T-helper 2 cell treated with Interferon-gamma antibody and Interleukin-4, amounts not matched to agents 5 μg/mL and 100 μg/mL, for 36 hours (primary cell): Measurements from ENCODE around the gene APPL1.
"Not testable (repeated sequence)": the region's sequence is repeated elsewhere in the genome, so short reads cannot be mapped to it uniquely, and the experiment has no call there.

Experiments
- DNase-seq: peaks from one replicate; pipeline ENCODE4 v3.0.0; 2021; ENCODE audit warnings: low spot score
- H3K27ac Mint-ChIP-seq: one replicate; pipeline ENCODE4 v1.8.0; 2021; ENCODE audit warnings: mild to moderate bottlenecking, mixed read lengths
- H3K27me3 Mint-ChIP-seq: one replicate; pipeline ENCODE4 v1.8.0; 2021; ENCODE audit warnings: low read depth, mixed read lengths
- H3K36me3 Mint-ChIP-seq: one replicate; pipeline ENCODE4 v1.8.0; 2021; ENCODE audit warnings: low read depth, mixed read lengths
- H3K4me1 Mint-ChIP-seq: one replicate; pipeline ENCODE4 v1.8.0; 2021; ENCODE audit warnings: low read depth, mixed read lengths
- H3K4me3 Mint-ChIP-seq: one replicate; pipeline ENCODE4 v1.8.0; 2022; ENCODE audit warnings: mild to moderate bottlenecking, moderate library complexity, mixed read lengths
- H3K9me3 Mint-ChIP-seq: one replicate; pipeline ENCODE4 v1.8.0; 2021; ENCODE audit warnings: mixed read lengths

The APPL1 gene

DNA sequence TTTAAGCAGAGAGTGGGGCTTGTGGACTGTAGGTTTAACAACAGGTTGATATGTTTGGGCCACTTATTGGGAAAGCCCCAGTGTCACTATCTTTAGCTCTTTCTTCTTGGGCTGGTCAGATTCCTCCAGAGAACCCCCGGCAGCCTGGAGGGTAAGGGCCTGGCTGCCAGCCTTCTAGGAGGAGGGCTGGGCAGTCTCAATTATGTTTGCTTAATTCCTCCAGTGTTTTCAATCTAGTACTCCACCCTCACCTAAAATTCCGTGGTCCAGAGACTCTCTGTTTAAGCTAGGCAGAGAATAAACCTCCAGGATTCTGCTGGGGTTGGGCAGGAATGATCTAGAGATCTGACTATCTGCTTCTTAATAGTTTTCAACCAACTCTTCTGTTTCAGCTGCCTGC lies 59.7 kb downstream of the APPL1 start:
- Mint-ChIP-seq H3K4me1 (peaks cover 2% of the 10 kb centered on the region), H3K27ac (no peak overlapping the region), H3K9me3 (peaks cover 5% of the 10 kb centered on the region), H3K27me3 (peaks cover 9% of the 10 kb centered on the region), H3K36me3 (no peaks in the 10 kb centered on the region), H3K4me3 (no peak overlapping the region)
- DNase-seq: no peak

DNA sequence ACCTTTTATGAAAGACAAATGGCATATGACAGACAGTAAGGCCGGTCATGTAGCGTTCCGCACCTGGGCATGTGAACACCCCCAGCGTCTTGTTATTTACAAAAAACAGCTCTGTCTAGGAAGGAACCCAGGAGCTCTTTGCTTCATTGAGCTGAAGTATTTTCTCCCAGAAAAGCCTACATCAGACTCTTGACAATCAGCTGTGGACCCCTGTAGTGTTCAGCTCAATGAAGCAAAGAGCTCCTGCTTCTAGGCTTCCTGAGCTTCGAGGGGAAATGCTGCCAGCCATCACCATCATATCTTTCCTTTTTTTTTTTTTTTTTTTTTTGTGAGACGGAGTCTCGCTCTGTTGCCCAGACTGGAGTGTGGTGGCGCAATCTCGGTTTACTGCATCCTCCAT lies 60.9 kb downstream of the APPL1 start:
- peaks cover 13% of the 10 kb centered on the region for H3K27me3 Mint-ChIP-seq
- H3K4me1 Mint-ChIP-seq: peaks cover 2% of the 10 kb centered on the region
- H3K36me3 Mint-ChIP-seq: no peaks in the 10 kb centered on the region
- peaks cover 5% of the 10 kb centered on the region for H3K9me3 Mint-ChIP-seq
- H3K4me3 Mint-ChIP-seq: no peak overlapping the region
- DNase-seq: no peak
- H3K27ac Mint-ChIP-seq: no peak overlapping the region

DNA sequence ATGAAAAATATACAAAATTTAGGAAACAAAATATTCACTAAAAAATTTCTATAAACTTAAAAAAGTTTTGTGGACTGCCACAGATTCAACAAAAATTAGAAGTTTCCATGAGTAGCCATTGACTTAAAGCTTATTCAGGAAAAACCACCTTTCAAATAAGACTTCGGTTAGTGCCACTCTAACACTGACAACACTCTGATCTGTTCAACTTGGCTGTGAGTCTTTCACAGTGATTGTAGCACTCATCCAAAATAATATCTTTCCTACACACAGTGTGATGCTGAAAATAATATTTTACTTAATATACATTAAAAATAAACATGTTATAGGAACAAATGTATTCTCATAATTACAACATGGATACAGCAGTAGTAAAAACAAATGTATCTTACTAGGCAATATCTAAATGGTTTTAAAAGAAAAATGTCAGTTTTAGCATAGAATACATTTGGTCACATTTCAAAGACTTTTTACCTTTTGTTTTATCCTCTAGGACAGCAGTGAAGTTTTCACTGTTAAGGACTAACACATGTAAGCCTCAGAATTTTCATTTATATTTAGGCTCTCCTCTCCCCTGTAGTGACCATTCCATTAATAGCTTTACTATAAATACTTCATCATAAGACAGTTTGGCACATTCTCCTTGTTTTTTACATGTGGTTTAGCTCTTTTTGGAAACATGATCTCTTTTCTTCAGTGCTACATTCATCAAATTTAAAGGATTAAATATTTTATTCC lies 64.8 kb downstream of the APPL1 start, which contains the start of gene ASB14:
ASB14 (minus strand) TSS at position 527 of the 738 bp plus-strand sequence. CDS start 652 bp downstream, outside the sequence.
- peaks cover 2% of the 10 kb centered on the region for H3K4me1 Mint-ChIP-seq
- no peak within 1 kb of the TSS for H3K4me3 Mint-ChIP-seq
- no peak within 1 kb of the TSS for H3K27ac Mint-ChIP-seq
- H3K27me3 Mint-ChIP-seq: peaks cover 16% of the 10 kb centered on the region
- DNase-seq: no peak
- no peaks in the 10 kb centered on the region for H3K36me3 Mint-ChIP-seq
- no peaks in the 10 kb centered on the region for H3K9me3 Mint-ChIP-seq

- Mint-ChIP-seq H3K27ac (no peak overlapping the region), H3K4me3 (no peak overlapping the region), H3K4me1 (peaks cover 2% of the 10 kb centered on the region), H3K9me3 (no peaks in the 10 kb centered on the region), H3K27me3 (peaks cover 18% of the 10 kb centered on the region), H3K36me3 (no peaks in the 10 kb centered on the region)
- no peak for DNase-seq
Observed at GRCh38 chr3:57292897-57293526, 65.5 kb downstream of the APPL1 start.

- no peaks in the 10 kb centered on the region for H3K9me3 Mint-ChIP-seq
- no peak overlapping the region for H3K4me3 Mint-ChIP-seq
- peaks cover 14% of the 10 kb centered on the region for H3K27me3 Mint-ChIP-seq
- H3K27ac Mint-ChIP-seq: no peak overlapping the region
- H3K36me3 Mint-ChIP-seq: no peaks in the 10 kb centered on the region
- peak; percentile 6 for DNase-seq
- no peaks in the 10 kb centered on the region for H3K4me1 Mint-ChIP-seq
Observed at GRCh38 chr3:57298041-57298440, 70.5 kb downstream of the APPL1 start.

DNA sequence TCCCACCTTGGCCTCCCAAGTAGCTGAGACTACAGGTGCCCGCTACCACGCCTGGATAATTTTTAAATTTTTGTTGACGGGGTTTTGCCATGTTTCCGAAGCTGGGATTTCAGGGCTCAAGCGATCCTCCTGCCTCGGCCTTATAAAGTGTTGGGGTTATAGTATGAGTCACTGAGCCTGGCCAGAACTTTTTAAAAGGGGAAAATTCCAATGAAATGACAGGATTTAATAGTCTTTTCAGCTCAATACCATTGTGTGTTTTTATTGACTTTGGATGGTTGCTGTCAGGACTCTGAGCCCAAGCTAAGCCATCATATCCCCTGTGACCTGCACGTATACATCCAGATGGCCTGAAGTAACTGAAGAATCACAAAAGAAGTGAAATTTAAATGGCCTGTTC lies 76.0 kb downstream of the APPL1 start:
- H3K27me3 Mint-ChIP-seq, H3K9me3 Mint-ChIP-seq, H3K4me1 Mint-ChIP-seq, H3K27ac Mint-ChIP-seq, DNase-seq, H3K36me3 Mint-ChIP-seq, H3K4me3 Mint-ChIP-seq: not testable (repeated sequence)

DNA sequence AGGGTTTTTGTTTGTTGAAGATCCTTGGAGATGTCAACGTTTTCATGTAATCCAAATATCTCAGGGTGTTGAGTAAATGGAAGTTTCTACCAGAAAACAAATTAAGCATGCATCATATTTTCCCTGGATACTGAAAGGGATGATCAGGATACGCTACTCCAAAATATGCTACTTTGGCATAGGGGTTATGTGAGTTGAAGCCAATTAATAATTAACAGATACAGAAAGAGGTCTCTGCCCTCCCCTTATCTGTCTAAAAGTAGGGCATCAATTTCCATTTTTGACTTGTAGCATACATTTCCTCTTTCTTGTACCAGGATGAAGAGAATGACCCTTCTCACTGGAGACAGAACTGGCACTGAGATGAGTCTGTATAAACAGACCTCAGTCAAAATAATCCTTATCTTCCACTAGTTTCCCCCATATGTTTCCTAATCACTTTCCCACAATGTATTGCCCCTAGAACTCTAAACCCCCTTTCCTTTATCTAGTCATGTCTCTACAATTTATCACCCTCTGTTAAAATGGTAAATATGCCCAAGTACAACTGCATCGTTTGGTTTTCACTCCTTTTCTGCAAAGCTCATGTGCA lies 82.3 kb downstream of the APPL1 start:
- no peaks in the 10 kb centered on the region for H3K36me3 Mint-ChIP-seq
- no peak overlapping the region for H3K4me3 Mint-ChIP-seq
- no peaks in the 10 kb centered on the region for H3K27me3 Mint-ChIP-seq
- no peaks in the 10 kb centered on the region for H3K4me1 Mint-ChIP-seq
- no peaks in the 10 kb centered on the region for H3K9me3 Mint-ChIP-seq
- no peak overlapping the region for H3K27ac Mint-ChIP-seq
- no peak for DNase-seq

DNA sequence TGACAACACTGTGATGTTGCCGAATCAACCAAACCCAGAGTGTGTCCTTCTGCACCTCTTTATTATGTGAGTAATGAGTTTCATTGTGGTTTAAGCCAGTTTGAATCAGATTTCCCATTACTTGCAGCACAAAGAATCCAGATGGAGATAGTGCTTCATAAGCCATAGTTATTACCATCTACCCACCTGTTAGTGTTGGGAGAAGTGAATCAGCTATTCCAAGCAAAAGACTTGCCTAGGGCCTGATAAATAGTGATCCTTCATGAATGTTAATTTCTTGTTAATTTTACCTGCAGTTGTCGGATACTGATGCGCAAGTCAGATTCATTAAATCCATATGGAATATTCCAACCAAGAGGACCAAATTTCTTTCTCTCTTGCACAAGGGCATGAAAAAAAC lies 86.7 kb downstream of the APPL1 start:
- Mint-ChIP-seq H3K9me3 (no peaks in the 10 kb centered on the region), H3K4me3 (no peak overlapping the region), H3K4me1 (no peaks in the 10 kb centered on the region), H3K27ac (no peak overlapping the region), H3K36me3 (no peaks in the 10 kb centered on the region), H3K27me3 (peaks cover 25% of the 10 kb centered on the region)
- DNase-seq: no peak
